NCI-H345 treated with DMSO at 0.1 percent for 48 hours (cell line): ENCODE measurements around the gene PHF19.
A peak's percentile ranks its signal among the peaks of the same experiment; 100 is the strongest.

Experiments used
- DNase-seq: peaks from one replicate; lab custom pipeline; 2025; ENCODE audit not compliant: unreplicated experiment; lab: John Stamatoyannopoulos, UW

Gene PHF19

DNA sequence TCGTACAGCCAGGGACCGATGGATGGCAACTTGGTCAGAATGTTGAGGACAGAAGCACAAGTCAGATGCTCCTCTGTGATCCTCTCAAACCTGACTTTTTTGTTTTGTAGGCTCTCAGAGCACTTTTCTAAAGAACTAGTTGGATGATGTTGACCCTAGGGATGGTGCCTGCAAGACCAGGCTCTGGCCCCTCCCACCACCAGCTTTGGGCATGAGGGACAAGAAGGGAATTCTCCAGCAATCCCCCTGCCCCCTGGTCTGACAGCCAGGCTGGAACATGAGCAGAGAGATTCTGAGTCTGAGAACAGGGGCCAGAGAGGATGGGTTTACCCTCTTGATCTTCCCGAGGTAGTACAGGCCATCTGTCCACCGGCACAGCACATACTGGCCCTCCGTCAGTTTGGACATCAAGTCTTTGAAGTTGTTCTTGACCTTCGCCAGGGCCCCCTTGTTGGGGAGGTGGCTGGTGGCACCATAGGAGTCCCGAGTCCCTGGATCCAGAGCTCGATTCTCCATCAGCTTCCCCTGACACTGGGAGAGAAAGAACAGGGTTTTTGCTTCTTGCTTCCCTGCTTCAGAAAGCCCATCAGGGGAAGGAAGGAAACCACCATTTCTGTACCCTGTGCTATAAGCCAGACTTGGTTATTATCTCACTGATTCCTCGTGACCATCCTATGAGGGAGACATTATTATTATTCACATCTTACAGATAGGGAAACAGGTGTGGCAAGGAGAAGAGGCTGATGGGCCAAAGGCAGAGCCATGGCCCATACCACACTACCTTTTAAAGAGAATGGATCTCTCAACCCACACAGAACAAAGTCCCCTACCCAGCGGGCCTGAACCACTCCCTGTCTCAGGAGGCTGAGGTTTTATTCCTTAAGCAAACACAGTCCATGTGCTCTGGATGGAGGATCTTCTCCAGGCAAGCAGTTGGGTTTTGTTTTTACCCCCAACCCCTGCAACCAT, 2.5 kb downstream of the PHF19 start:
- no peak for DNase-seq

DNA sequence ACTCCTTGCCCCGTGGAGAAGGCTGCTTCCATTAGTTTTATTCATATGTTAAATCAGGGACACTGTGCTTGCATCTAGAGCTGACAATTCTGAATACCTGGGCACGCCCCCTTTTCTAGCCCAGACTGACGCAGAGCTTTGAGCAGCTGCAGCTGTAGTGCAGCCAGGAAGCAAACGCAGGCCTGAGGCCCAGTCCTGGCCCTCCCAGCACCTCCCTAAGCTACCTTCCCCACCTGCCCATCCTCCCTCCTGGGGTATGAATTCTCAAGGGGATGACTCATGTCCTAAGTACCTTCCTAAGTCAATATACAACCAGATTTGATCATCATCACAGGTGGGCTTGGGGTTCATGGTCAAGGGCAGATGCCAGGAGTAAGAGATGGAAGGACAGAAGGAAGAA, 3.5 kb downstream of the PHF19 start:
- peak; percentile 25 for DNase-seq

DNA sequence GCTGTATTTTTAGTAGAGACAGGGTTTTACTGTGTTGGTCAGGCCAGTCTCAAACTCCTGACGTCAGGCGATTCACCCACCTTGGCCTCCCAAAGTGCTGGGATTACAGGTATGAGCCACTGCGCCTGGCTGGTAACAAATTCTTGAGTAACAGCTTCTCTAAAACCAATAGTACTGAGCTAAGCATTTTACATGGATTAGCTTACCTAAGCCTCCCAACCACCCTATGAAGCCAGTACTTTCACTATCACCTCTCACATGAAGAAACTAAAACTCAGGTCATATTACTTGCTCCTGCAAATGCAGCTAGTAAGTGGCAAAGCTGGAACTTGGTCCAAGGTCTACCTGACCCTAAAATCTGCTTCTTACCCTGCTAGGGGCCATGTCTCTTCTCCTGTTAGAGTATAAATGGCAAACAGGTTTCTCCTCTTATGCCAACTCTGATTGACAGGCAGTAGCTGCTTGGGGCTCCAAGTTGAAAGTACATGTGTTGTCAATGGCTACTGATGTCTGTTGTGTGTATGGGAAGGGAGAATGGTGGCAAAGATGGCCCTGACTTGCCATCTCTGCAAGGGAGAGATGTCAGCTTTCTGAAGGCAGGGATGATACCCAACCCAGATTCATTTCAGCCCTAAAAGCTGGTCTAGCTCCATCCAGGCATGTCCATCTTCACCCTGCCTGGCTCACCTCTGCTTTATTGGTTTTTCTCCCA, 4.0 kb downstream of the PHF19 start:
- no peak for DNase-seq

DNA sequence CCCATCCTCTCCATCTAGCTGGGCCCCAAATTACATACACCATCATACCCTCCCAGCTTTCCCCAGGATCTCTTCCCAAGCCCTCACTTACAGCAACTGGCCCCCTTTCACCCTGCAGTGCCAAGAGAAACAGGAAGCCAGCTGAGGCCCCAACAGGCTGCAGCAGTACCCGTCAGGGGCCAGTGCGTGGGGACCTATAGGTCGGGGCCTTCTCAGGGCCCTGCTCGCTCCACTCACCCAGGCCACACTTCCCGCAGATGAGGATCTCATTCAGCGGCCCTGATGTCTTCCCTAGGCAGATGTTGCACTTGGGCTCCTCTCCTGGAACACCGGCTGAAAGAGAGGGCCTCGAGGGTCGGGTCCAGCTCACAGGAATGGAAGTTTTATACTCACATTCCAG, 6.8 kb downstream of the PHF19 start:
- DNase-seq = no peak

DNA sequence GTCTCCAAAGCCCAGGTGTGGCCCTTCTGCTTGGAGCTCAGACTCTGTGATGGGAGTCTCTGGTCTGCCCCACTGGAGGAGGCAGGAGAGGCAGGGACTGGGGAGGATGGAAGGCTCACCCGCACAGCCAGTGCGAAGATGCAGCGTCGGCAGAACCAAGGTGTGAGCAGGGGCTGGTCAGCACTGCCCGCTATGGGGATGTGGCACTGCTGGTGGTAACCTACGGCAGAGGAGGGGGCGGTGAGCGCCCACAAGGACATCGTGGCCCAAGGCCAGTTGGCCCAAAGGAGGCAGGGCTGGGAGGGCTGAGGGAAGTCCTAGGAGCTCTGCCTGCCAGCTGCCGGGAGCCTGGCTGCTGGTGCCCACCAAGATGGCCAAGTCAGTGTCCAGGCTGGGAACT, 7.3 kb downstream of the PHF19 start:
- DNase-seq = no peak

DNA sequence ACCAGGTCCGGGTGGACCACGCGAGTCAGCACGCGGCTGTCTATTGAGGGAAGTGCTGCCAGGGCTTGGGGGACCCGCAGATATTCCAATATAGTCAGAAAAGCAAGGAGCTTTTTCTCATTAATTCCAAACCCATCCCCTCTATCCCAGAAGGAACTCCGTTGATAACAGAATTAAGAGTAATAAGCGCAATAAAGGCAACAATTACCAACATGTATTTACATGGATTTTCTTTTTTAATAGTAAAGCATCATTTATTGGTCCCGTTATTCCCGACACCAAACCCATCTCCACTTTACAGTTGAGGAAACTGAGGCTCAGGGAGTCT, 7.7 kb downstream of the PHF19 start:
- no peak for DNase-seq

DNA sequence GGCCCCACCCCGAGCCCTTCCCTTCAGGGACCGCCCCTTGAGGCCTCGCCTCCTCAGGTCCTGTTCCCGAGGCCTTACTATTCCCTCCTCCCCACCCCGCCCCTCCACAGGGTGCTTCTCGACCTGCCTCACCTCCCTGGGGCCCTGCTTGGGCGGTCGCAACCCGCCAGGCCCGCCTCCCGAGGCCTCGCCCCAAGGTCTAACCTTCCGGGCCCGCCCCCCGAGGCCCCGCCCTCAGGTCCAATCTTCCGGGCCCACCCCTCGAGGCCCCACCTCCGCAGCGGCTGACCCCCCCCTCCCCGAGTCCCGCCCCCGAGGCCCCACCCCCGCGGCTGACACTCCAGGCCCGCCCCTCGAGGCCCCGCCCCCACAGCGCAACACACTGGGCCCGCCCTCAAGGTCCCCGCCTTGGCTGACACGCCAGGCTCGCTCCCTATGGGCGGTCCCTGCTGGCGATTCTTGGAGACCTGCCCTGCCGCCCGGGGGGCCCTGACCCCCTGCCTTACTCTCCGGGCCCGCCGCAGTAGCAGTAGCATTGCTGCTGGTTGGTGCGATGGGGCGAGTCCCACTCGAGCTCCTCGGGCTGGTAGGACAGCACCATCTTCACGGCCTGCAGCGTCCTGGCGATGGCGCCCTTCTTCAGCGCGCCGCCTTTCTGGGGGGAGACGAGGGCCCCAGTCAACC, 8.2 kb downstream of the PHF19 start:
- DNase-seq = no peak

DNA sequence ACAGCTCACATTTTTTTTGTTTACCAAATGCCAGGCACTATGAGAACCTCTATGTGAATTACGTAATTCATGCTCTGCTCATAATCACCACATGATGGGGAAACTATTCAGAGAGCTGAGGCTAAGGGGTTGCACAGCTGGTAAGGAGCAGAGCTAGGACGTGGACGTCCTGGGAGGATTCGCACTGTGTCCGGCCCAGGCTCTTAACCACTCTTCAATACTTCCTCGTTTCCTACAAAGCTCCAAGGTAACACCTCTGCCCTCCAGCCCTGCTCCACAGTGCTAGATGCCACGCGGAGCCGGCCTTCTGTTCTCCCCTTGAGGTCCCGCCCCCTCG, 8.7 kb downstream of the PHF19 start:
- DNase-seq = no peak

DNA sequence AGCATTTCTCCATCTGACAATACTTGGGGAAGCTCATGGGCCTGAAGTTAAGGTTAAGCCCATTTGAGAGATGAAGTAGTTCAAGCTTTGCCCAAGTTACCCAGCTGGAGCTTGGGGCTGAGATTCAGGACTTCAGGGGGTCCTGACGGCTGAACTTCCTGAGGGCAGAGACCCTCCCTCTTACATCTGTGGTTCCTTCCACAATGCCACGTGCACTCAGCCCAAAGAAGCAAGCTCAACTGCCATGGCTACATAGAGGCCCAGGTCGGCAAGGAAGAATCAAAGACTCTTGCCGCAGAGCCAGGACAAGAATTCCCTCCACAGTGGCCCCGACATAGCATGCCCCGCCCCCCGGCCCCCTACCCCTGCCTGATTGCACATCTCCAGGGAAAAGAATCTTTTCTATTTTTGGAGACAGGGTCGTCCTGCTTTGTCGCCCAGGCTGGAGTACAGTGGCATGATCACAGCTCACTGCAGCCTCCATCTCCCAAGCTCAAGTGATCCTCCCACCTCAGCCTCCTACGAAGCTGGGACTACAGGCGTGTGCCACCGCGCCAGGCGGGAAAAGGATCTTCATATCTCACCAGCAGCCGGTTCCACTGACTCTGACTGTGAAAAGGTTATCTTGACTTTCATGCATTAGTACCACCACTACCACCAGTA, 9.2 kb downstream of the PHF19 start:
- DNase-seq = no peak

DNA sequence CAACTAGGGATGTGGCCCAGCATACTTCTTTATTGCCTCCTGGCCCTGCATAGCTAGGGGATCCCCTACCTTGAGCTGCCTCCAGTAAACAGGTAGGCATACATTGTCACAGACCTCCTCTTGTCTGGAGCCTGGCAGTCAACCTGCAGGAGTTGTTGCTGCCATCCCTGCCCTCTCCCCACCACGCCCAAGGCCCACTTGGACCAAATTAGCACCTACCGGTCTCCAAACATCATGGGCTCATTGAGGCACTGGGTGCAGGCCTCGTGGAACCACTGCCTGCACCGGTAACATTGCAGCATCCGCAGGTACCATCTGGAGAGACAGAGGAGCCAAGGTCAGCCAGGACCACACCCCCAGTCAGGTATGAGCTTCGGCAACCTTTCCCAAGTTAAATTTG, 10.3 kb downstream of the PHF19 start:
- no peak for DNase-seq

DNA sequence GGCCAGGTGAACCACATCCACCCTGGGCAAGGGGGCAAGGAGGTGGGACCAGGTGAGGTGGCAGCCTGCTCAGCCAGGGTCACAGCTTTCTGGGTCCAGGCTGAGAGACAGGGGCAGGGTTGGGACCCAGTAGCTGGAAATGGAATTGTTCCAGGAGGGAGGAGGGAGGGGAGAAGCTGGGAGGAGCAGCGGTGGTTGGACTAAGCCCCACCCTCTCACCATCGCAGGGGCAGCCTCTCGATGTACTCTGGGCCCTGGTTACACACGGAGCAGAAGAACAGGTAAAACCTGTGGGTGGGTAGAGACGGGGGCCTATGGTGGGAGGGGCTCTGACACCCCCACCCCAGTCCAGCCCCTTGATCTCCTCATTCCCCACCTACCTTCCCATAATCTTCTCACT, 11.2 kb downstream of the PHF19 start:
- no peak for DNase-seq

DNA sequence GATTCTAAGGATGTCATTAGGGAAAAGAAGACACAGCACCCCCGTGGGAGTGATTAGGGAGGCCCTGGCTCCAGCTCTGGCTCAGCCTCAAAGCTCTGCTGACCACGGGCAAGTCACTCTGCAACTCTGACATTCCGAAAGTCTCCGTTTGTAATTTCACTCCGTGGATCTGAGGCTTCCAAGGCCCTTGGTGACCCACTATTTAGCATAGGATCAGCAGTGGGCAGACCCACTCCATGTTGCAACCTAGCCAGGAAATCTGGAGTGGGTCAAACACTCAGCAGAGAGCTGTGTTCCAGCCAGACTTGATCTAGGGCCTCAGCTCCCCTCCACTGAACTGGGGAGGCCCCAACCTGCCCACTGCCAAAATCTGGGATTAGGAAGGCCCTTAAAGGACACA, 11.8 kb downstream of the PHF19 start:
- DNase-seq = no peak

DNA sequence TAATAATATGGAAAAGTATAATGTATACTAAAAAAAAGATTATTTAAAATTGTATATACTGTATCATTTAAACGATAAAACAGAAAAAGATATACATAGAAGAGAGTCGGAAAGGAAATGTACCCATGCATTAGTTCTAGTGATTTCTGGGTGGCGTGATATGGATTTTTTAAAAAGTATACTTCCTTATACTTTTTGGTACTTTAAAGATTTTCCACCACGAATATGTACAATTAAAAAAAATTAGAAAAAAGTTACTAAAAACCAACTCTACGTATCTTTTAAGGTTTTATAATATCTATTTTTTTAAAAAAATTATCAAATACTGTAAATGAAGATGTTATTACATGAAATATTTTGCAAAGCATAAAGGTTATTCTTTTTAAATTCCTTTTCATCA, 12.3 kb downstream of the PHF19 start:
- DNase-seq = no peak

DNA sequence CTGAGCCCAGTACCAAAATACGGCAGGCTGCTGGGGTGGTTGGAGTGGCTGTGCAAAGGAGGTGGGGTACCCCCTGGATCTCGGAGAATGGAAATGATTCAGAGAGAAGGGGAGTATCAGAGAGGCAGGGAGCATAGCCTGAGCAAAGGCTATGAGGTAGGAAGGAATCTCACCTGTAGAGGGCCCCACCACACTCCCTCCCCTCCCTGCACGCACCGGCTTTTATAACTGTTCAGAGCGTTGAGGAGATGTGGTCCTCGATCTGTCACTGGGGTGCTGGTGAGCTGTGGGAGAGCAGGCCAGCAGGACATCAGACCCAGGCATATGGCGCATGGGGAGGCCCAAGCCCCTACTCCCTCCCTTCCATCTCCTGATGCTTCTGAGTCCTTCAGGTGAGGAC, 13.2 kb downstream of the PHF19 start:
- DNase-seq = no peak

DNA sequence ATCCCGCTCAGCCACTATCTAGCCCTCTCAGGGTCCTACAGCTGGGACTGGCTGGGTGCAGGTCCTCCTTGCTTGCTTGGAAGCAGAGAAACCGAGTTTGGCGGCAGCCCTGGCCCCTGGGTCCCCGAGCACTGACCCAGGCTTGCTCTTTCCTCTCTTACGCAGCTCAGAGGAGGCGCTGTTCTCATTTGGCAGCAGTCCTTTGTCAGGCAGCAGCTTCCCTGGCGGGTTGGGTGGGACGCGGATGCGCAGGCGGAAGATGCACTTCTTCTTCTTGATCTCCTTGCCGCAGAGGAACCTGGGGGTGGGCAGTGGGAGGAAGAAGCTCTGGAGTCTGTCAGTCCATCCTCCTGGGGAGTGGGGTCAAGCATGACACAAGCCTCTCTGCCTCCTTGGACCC, 14.5 kb downstream of the PHF19 start:
- no peak for DNase-seq

DNA sequence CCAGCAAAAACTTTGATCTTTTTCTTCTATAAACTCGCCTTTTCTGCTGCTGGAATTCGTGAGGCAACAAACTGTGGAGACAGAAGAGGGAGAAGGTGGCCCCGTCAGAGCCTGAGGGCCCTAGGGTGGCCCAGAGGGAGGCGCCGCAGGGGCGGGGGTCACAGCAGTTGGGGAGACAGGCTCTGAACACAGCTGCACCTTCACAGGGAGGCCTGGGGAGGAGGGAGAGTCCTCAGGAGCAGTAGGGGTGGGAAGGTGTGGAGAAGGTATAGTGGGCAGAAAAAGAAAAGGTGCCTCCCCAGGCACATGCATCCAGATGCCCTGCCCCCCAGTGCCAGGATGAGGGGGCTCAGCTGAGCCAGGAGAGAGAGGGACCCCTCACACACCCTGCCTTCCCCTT, 15.1 kb downstream of the PHF19 start:
- DNase-seq = no peak

DNA sequence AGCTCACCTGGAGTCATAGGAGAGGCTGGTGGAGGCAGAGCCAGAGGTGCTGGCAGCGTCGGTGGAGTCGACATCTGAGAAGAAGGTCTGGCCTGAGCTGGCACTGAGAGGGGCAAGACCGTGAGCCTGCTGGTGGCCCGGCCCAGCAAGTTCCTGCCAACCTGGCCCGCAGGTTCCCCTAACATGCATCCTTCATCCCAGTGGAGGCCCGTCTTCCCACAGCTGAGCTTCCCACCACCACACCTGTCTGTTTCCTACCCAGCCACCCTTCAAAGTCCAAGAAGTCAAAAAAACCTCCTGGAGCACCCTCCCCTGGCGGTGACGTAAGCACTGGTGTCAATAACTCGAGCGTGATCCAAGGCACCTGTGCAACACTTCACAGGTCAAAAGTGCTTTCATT, 16.9 kb downstream of the PHF19 start:
- no peak for DNase-seq

DNA sequence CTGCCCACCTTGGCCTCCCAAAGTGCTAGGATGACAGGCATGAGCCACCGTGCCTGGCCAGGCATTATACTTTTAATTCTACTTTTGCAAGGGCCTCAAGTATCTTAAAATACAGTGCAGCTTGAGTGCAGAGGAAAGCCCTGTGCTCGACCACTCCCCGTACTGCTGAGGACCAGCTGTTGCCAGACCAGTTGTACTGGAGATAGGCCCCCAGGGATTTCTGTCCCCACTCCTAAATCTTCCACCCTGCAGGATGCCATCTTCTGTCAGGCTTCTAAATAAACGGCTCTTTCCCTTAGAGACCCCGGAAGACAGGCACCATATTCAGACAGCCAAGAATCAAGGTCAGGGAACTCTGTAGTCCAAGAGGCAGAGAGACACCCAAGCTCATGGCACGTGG, 17.6 kb downstream of the PHF19 start:
- DNase-seq = no peak

DNA sequence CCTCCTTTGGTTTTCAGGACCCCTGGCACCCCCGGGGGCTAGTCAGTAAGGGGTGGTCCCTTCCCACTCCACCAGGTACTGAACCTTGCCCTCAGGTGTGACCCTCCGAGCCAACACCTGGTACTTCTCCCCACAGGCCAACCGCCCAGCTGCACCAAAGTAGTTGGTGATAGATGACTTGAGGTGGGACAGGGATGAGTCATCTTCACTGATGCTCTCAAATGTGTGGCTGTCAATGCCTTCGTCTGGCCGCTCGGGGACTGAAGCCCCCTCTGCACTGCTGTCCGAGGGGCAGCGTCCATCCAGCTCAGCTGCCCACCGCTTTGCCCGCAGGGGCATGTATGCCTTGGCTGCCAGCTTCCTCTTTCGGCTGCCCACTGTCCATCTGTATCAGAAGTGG, 19.1 kb downstream of the PHF19 start:
- DNase-seq = no peak

DNA sequence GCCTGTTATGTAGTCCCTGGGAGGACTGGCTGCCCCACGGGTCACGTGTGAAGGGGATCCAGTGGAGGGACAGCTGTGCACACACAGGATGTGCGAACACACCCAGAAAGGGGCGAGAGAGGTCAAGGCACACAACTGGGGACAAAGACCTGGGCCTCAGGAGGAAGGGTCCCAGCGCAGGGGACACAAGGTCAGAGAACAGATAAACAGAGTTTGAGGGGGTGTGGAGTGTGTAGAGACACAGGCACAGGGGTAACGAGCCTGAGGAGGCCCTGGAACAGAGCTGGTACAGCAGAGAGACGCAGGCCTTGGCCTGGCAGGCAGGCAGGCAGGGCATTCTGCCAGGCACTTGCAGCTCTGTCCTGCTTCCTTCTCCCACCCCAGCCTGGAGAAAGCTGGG, 19.5 kb downstream of the PHF19 start:
- no peak for DNase-seq

DNA sequence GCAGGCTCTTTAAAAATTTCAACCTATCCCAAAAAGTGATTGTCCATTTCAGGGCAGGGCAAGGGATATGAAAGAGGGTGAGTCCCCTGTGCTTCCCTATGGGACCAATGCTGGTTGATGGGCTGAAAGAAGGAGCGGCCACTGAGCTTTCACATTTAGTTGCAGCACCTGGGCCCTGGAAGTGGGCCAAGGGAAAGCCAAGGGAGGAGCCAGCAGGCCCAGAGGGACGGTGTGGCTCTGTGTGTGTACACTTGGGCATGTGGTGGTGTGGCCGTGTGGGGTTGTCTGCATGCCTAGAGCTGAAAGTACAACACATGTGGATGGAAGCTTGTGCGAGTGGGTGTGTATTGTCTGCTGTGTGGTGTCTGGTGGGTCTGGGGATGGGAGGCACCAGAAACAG, 20.3 kb downstream of the PHF19 start:
- DNase-seq = no peak
